ENCODE data around the gene SPAG17.

DNA sequence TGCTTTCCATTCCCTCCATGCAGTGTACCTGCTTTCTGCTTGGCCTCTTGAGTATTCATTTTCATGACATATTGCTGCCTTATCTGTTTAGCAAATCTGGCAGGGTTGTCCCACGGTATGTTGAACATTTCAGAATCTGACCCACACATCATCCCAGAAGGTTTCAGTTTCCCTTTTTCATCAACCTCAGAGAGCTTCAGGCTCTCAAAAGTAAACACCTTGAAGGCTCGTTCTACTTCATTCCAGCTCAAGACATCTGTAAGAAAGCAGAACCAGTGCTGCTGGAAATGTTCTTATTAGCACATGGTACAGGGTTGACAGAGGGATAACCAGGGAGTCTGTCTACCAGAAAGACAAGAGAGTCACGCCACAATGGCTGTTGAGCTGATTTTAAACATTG lies 103.6 kb downstream of the SPAG17 start:
- TF ChIP-seq CTCF (IDR thresholded peaks at IDR 0.05), result no peak
- no peak for TF ChIP-seq POLR2A (IDR thresholded peaks at IDR 0.05)
- no peak for TF ChIP-seq POLR2AphosphoS5 (IDR thresholded peaks at IDR 0.05)
